Mesothelial cell of epicardium (in vitro differentiated cells): Measurements from ENCODE around the gene RPS6KA3. TPM values are rescaled to one million over a fixed set of nuclear protein-coding genes. Genes with fewer than 3 reads are reported as not detected.

Experiments used
- DNase-seq, 2 experiments: peaks; one replicate each; pipeline ENCODE4 v3.0.0; 2021; ENCODE audit warnings: low spot score in 2 of 2; ENCODE audit not compliant: unreplicated experiment in 2 of 2
- H3K27ac Mint-ChIP-seq: 2 replicates; pipeline ENCODE4 v1.8.0; 2021; ENCODE audit warnings: mixed read lengths
- H3K27me3 Mint-ChIP-seq: 2 replicates; pipeline ENCODE4 v1.8.0; 2021; ENCODE audit warnings: low read depth, mixed read lengths
- H3K36me3 Mint-ChIP-seq: 2 replicates; pipeline ENCODE4 v1.8.0; 2021; ENCODE audit warnings: mixed read lengths
- H3K4me1 Mint-ChIP-seq: 2 replicates; pipeline ENCODE4 v1.8.0; 2021; ENCODE audit warnings: mixed read lengths
- H3K4me3 Mint-ChIP-seq: 2 replicates; pipeline ENCODE4 v1.8.0; 2021; ENCODE audit warnings: mild to moderate bottlenecking, moderate library complexity, mixed read lengths
- H3K9me3 Mint-ChIP-seq: 2 replicates; pipeline ENCODE4 v1.8.0; 2021; ENCODE audit warnings: mixed read lengths
- CTCF ChIP-seq: fragments of 200-600 bp; sonication (generic); IDR thresholded peaks from one replicate; pipeline ENCODE4 v1.5.0; 2021; ENCODE audit warnings: antibody characterized with exemption; ENCODE audit not compliant: unreplicated experiment
- total RNA-seq: library from RNA; stranded (reverse); gene quantifications from 3 replicates; pipeline ENCODE4 v1.2.1, GENCODE V29; 2021

RPS6KA3 gene
- total RNA-seq, 1 donor from 2014 or later, result 42.3 TPM

GRCh38 chrX:20237864-20238263 is 28.8 kb downstream of the RPS6KA3 start:
- H3K4me1 Mint-ChIP-seq, result no peaks in the 10 kb centered on the region
- H3K27ac Mint-ChIP-seq, result no peak overlapping the region
- no peak for DNase-seq
- H3K9me3 Mint-ChIP-seq, result peaks cover 70% of the 10 kb centered on the region
- H3K36me3 Mint-ChIP-seq, result peaks cover 35% of the 10 kb centered on the region
- H3K4me3 Mint-ChIP-seq, result no peak overlapping the region
- no peak for TF ChIP-seq CTCF
- H3K27me3 Mint-ChIP-seq, result no peaks in the 10 kb centered on the region

- Mint-ChIP-seq H3K27me3 (no peaks in the 10 kb centered on the region), H3K4me1 (no peaks in the 10 kb centered on the region), H3K4me3 (no peak overlapping the region), H3K9me3 (peaks cover 59% of the 10 kb centered on the region), H3K27ac (no peak overlapping the region), H3K36me3 (peaks cover 35% of the 10 kb centered on the region)
- no peak for DNase-seq
- no peak for TF ChIP-seq CTCF
Observed at GRCh38 chrX:20235755-20236154, 31.0 kb downstream of the RPS6KA3 start.

- Mint-ChIP-seq H3K4me3 (no peak overlapping the region), H3K4me1 (no peaks in the 10 kb centered on the region), H3K27me3 (no peaks in the 10 kb centered on the region), H3K9me3 (peaks cover 59% of the 10 kb centered on the region), H3K36me3 (peaks cover 48% of the 10 kb centered on the region), H3K27ac (no peak overlapping the region)
- TF ChIP-seq CTCF, result no peak
- no peak for DNase-seq
Observed at GRCh38 chrX:20233336-20233735, 33.4 kb downstream of the RPS6KA3 start.

- Mint-ChIP-seq H3K9me3 (peaks cover 52% of the 10 kb centered on the region), H3K27ac (no peak overlapping the region), H3K36me3 (peaks cover 49% of the 10 kb centered on the region), H3K4me3 (no peak overlapping the region), H3K4me1 (no peaks in the 10 kb centered on the region), H3K27me3 (no peaks in the 10 kb centered on the region)
- TF ChIP-seq CTCF, result no peak
- DNase-seq, result no peak
Observed at GRCh38 chrX:20231598-20231997, 35.1 kb downstream of the RPS6KA3 start.

- no peak for TF ChIP-seq CTCF
- DNase-seq, result no peak
- no peak overlapping the region for H3K4me3 Mint-ChIP-seq
- H3K27me3 Mint-ChIP-seq, result no peaks in the 10 kb centered on the region
- H3K27ac Mint-ChIP-seq, result no peak overlapping the region
- peaks cover 42% of the 10 kb centered on the region for H3K36me3 Mint-ChIP-seq
- no peaks in the 10 kb centered on the region for H3K4me1 Mint-ChIP-seq
- H3K9me3 Mint-ChIP-seq, result peaks cover 44% of the 10 kb centered on the region
Observed at GRCh38 chrX:20230406-20230805, 36.3 kb downstream of the RPS6KA3 start.

- TF ChIP-seq CTCF, result no peak
- no peaks in the 10 kb centered on the region for H3K4me1 Mint-ChIP-seq
- H3K4me3 Mint-ChIP-seq, result no peak overlapping the region
- H3K27ac Mint-ChIP-seq, result no peak overlapping the region
- H3K9me3 Mint-ChIP-seq, result peaks cover 41% of the 10 kb centered on the region
- H3K36me3 Mint-ChIP-seq, result peaks cover 34% of the 10 kb centered on the region
- no peak for DNase-seq
- no peaks in the 10 kb centered on the region for H3K27me3 Mint-ChIP-seq
Observed at GRCh38 chrX:20229155-20229554, 37.6 kb downstream of the RPS6KA3 start.
